PC-3 (cell line): ENCODE measurements around the gene VILL. TPM values are rescaled to one million over a fixed set of nuclear protein-coding genes. Genes with fewer than 3 reads are reported as not detected.

Source experiments
- ATAC-seq: fragments of 200-7000 bp; cut with Tn5 transposase; 2 replicates; pipeline ENCODE4 v1.9.1; 2020; ENCODE audit warnings: mild to moderate bottlenecking, moderate library complexity
- BruUV-seq: library from RNA; stranded (reverse); fragments of 400-500 nt; replicated peaks from 2 replicates; lab custom pipeline; 2021; lab: Mats Ljungman, UMichigan
- CTCF ChIA-PET: fragments of 300-600 bp; sonication (Branson Sonifier 250); formaldehyde crosslinking; loops from one replicate; lab custom pipeline; 2022; ENCODE audit warnings: antibody characterized with exemption; lab: Charles Lee
- POLR2A ChIA-PET: fragments of 300-600 bp; sonication (Branson Sonifier 250); formaldehyde crosslinking; loops from one replicate; lab custom pipeline; 2022; ENCODE audit warnings: antibody characterized with exemption; ENCODE audit not compliant: unreplicated experiment; lab: Charles Lee
- DNase-seq: peaks from one replicate; pipeline ENCODE4 v3.0.0-alpha.2; 2015
- H2AFZ ChIP-seq: fragments of 300-600 bp; sonication (generic); 2 replicates; pipeline ENCODE4 v1.6.0; 2016; ENCODE audit warnings: antibody characterized with exemption, low read length
- H3F3A ChIP-seq: fragments of 300-600 bp; sonication (generic); one replicate; pipeline ENCODE4 v1.6.0; 2017; ENCODE audit warnings: antibody characterized with exemption, low read length, control low read depth, mild to moderate bottlenecking; ENCODE audit not compliant: unreplicated experiment
- H3K27ac ChIP-seq: fragments of 300-600 bp; sonication (generic); 2 replicates; pipeline ENCODE4 v1.5.1; 2016; ENCODE audit warnings: mild to moderate bottlenecking, low read length
- H3K27me3 ChIP-seq: fragments of 300-600 bp; sonication (generic); 2 replicates; pipeline ENCODE4 v1.6.1; 2016; ENCODE audit warnings: low read length, mixed read lengths
- H3K36me3 ChIP-seq: fragments of 300-600 bp; sonication (generic); 2 replicates; pipeline ENCODE4 v1.6.1; 2016; ENCODE audit warnings: low read depth, mixed run types, low read length, mixed read lengths
- H3K4me1 ChIP-seq: fragments of 300-600 bp; sonication (generic); 2 replicates; pipeline ENCODE4 v1.5.1; 2016; ENCODE audit warnings: low read length; ENCODE audit not compliant: insufficient read depth
- H3K4me2 ChIP-seq: fragments of 300-600 bp; sonication (generic); 2 replicates; pipeline ENCODE4 v1.6.0; 2016; ENCODE audit warnings: low read length
- H3K4me3 ChIP-seq: fragments of 300-600 bp; sonication (generic); 2 replicates; pipeline ENCODE4 v1.5.1; 2016; ENCODE audit warnings: mild to moderate bottlenecking, low read length, mixed read lengths
- H3K79me2 ChIP-seq: fragments of 300-600 bp; sonication (generic); 2 replicates; pipeline ENCODE4 v1.6.1; 2017; ENCODE audit warnings: low read length, mixed read lengths
- H3K9ac ChIP-seq: fragments of 300-600 bp; sonication (generic); 2 replicates; pipeline ENCODE4 v1.6.0; 2016; ENCODE audit warnings: mild to moderate bottlenecking, low read length
- H3K9me2 ChIP-seq: fragments of 300-600 bp; sonication (generic); replicated peaks from 2 replicates; pipeline ENCODE4 v1.6.1; 2016; ENCODE audit warnings: mixed run types, low read length, mixed read lengths
- H3K9me3 ChIP-seq: fragments of 300-600 bp; sonication (generic); 2 replicates; pipeline ENCODE4 v1.6.1; 2016; ENCODE audit warnings: low read length, mixed read lengths
- H4K20me1 ChIP-seq: fragments of 300-600 bp; sonication (generic); 2 replicates; pipeline ENCODE4 v1.6.1; 2016; ENCODE audit warnings: low read length, mixed read lengths
- EZH2 ChIP-seq: fragments of 300-600 bp; sonication (generic); IDR thresholded peaks from one replicate; pipeline ENCODE4 v1.6.1; 2017; ENCODE audit warnings: antibody characterized with exemption, mild to moderate bottlenecking, low read length; ENCODE audit not compliant: unreplicated experiment
- EZH2phosphoT487 ChIP-seq: fragments of 300-600 bp; sonication (generic); IDR thresholded peaks from 2 replicates; pipeline ENCODE4 v1.6.1; 2018; ENCODE audit warnings: mild to moderate bottlenecking, antibody characterized with exemption, low read length, borderline replicate concordance
- intact Hi-C: fragments of 100-400 bp; cut with micrococcal nuclease; formaldehyde crosslinking; loops from 2 replicates; pipeline ENCODE4 v1.9.0; 2023
- total RNA-seq: library from RNA; depleted of rRNA; stranded (reverse); fragments of >200 nt; gene quantifications from 2 replicates; pipeline ENCODE4 v1.2.3, GENCODE V29; 2014
- TF ChIP-seq, protein P1 (sequence below): fragments of 300-600 bp; sonication (generic); conservative IDR thresholded peaks from 2 replicates; pipeline ENCODE4 v1.5.1; 2017; ENCODE audit warnings: antibody characterized with exemption, low read depth, mild to moderate bottlenecking, low read length

VILL gene
- total RNA-seq, 1 experiment from 2014 or later, result 0.44 TPM

DNA sequence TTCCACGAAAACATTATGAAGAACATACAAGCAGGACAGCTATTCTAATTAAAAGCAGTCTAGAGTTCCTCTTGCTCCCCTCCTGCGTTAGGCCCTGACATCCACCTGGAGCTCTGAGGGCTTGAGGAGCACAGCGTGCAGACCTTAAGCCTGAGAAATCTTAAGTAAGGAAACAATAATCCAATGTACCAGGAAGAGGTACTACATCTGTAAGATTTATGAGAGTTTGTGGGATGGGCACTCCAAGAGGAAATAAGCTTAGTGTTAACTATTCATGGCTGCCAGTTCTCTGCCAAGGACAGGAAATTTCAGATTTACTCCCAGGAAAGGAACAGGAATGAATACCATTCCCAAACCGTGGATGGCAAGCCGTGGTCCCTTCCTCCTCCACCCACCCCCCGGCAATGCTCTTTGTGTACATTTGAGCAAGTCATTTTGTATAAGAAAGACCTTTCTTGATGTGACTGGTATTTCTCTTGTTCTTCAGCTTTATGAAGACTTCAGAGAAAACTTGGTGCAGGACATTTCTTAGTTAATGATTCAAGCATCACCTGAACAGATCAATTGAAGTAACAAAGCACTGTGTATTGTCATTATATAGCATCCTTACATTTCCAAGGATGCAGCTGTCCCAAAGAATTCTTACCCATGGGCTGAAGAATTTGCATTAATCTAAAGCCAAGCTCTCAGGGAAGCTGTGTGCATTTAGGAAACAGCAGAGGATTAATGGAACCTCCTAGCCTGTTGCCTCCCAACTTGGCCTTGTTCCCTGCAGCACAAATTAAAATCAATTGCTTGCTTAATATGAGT, 28.8 kb upstream of the VILL start:
- H3K79me2 ChIP-seq, result no peaks in the 10 kb centered on the region
- no peak overlapping the region for H2AFZ ChIP-seq
- ChIA-PET POLR2A (no interaction called here), CTCF (no interaction called here)
- BruUV-seq, result no TSS peak
- H3K27me3 ChIP-seq, result no peaks in the 10 kb centered on the region
- TF ChIP-seq, protein P1, sequence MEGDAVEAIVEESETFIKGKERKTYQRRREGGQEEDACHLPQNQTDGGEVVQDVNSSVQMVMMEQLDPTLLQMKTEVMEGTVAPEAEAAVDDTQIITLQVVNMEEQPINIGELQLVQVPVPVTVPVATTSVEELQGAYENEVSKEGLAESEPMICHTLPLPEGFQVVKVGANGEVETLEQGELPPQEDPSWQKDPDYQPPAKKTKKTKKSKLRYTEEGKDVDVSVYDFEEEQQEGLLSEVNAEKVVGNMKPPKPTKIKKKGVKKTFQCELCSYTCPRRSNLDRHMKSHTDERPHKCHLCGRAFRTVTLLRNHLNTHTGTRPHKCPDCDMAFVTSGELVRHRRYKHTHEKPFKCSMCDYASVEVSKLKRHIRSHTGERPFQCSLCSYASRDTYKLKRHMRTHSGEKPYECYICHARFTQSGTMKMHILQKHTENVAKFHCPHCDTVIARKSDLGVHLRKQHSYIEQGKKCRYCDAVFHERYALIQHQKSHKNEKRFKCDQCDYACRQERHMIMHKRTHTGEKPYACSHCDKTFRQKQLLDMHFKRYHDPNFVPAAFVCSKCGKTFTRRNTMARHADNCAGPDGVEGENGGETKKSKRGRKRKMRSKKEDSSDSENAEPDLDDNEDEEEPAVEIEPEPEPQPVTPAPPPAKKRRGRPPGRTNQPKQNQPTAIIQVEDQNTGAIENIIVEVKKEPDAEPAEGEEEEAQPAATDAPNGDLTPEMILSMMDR, result no peak
- TF ChIP-seq EZH2 (no peak), EZH2phosphoT487 (no peak)
- DNase-seq, result no peak
- H3K36me3 ChIP-seq, result no peaks in the 10 kb centered on the region
- intact Hi-C loops, result no loop called here
- no peaks in the 10 kb centered on the region for H4K20me1 ChIP-seq
- peak; percentile 57; the same call in 1 of the 2 replicates for ATAC-seq
- H3K9me3 ChIP-seq, result no peaks in the 10 kb centered on the region
- H3K9ac ChIP-seq, result no peak overlapping the region
- no peaks in the 10 kb centered on the region for H3K4me1 ChIP-seq
- H3K27ac ChIP-seq, result no peak overlapping the region
- no peaks in the 10 kb centered on the region for H3K9me2 ChIP-seq
- H3K4me2 ChIP-seq, result no peak overlapping the region
- no peak overlapping the region for H3K4me3 ChIP-seq
- H3F3A ChIP-seq, result no peaks in the 10 kb centered on the region

GRCh38 chr3:37963016-37963415, 27.6 kb upstream of the VILL start:
- DNase-seq (no peak), ATAC-seq (no peak)
- Histone ChIP-seq H3K9me2 (no peaks in the 10 kb centered on the region), H4K20me1 (no peaks in the 10 kb centered on the region), H2AFZ (no peak overlapping the region), H3K9ac (no peak overlapping the region), H3K9me3 (no peaks in the 10 kb centered on the region), H3K27ac (no peak overlapping the region), H3K4me1 (no peaks in the 10 kb centered on the region), H3K4me2 (no peak overlapping the region), H3K4me3 (no peak overlapping the region), H3K36me3 (no peaks in the 10 kb centered on the region), H3K79me2 (no peaks in the 10 kb centered on the region), H3K27me3 (no peaks in the 10 kb centered on the region), H3F3A (no peaks in the 10 kb centered on the region)
- ChIA-PET POLR2A (no interaction called here), CTCF (no interaction called here)
- BruUV-seq, result no TSS peak
- TF ChIP-seq, protein P1, result no peak
- TF ChIP-seq EZH2 (no peak), EZH2phosphoT487 (no peak)
- intact Hi-C loops, result no loop called here

DNA sequence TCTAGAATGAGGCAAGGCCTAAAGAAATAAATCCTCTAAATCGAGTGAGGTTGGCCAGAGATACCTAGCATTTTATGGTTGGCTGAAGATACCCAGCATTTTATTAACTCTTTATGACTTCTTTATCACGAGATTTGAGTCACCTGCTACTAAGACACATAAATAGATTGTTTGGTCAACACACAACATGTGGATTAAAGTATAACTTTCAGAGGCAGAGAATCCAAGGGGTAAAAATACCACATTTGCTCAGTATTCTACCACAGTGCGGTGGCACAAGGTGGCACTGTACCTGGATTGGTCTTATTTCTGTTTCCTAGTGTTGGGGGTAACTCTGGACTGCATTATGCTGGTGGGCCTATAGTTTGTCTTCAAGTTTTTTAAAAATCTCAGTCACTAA, 27.0 kb upstream of the VILL start:
- no peaks in the 10 kb centered on the region for H3K27me3 ChIP-seq
- no peaks in the 10 kb centered on the region for H3K9me2 ChIP-seq
- no peak overlapping the region for H2AFZ ChIP-seq
- POLR2A ChIA-PET, result interaction anchor here (0.6 kb wide), 2 partner anchors 41 to 95 kb away, joined by 8 to 9 read pairs; no protein-coding TSS in a partner anchor
- DNase-seq, result no peak
- BruUV-seq, result no TSS peak
- intact Hi-C loops, result no loop called here
- no peaks in the 10 kb centered on the region for H3K79me2 ChIP-seq
- no peak for TF ChIP-seq EZH2phosphoT487
- TF ChIP-seq, protein P1, result no peak
- no peak for TF ChIP-seq EZH2
- no peaks in the 10 kb centered on the region for H3K36me3 ChIP-seq
- H3K9ac ChIP-seq, result no peak overlapping the region
- no peaks in the 10 kb centered on the region for H3F3A ChIP-seq
- no peak for ATAC-seq
- H3K9me3 ChIP-seq, result no peaks in the 10 kb centered on the region
- H3K4me1 ChIP-seq, result no peaks in the 10 kb centered on the region
- CTCF ChIA-PET, result interaction anchor here (0.6 to 0.7 kb wide), 2 partner anchors 62 to 108 kb away, joined by 3 to 7 read pairs; no protein-coding TSS in a partner anchor
- H3K4me2 ChIP-seq, result no peak overlapping the region
- H4K20me1 ChIP-seq, result no peaks in the 10 kb centered on the region
- H3K27ac ChIP-seq, result no peak overlapping the region
- H3K4me3 ChIP-seq, result no peak overlapping the region
